Fibroblast of skin of right quadriceps (primary cell): ENCODE results near the gene JPH4.

Experiments used
- DNase-seq: peaks from one replicate; pipeline ENCODE4 v3.0.0-alpha.2; 2013

Gene JPH4

DNA sequence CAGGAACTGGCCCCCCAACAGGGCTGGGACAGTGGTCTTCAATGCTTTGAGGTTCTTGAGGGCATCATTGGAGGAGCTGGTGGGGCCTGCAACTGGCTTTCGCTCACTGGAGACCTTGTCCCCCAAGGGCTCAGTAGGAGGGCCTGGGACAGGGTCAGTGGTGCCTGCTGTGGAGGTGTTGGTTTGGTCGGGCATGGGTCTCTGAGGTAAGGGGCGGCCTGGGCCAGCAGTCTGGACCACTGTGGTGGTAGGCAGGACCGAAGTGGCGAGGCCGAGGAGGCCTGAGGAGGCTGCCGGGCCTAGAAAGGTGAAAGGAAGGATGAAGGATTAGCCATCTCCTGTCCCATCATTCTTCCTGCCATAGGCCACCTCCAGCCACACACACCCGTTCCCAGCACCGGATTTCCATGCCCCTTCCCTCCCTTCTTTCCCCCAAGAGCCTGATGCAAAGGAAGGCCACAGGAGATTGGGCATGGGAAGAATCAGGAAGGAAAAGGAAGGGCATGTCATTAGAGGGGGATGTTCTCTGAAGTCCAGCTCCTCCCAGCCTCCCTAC, 55.9 kb downstream of the JPH4 start:
- DNase-seq: no peak

DNA sequence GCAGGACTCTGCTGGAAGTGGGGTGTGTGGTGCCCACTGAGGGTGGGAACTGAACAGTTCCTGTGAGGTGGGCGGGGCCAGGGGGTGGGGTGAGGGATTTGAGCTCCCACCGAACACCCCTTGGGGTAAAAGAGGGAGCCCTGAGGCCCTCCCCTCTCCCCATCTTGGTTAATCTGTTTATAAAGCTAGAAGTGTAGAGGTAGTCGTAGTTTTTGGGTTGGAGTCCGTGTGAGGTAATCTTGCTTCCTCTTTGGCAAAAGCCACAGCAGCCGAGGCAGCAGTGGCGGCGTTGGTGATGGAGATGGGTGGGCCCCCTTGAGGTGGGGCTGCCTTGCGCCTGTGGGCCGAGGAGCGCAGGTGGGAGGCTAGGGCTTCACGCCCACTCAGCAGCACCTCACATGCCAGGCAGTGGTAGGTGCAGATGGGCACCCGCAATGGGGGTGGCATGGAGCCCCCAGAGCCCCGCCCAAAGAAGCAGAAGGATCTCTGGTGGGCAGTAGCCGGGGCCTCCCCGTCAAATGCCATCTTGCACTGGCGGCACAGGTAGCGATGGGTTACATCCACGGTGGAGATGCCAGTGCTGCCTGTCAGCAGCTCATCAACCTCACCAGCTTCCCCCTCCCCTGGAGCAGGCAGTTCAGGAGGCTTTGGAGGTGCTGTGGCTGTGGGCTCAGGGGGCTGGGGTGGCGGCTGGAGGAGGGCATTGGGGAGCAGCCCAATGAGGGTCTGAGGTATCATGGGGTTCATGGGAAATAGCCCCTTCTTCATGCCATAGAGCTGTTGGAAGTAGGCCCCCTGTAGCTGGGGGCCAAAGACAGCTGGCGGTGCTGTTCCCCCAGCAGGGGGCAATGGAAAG, 56.6 kb downstream of the JPH4 start:
- DNase-seq: no peak

DNA sequence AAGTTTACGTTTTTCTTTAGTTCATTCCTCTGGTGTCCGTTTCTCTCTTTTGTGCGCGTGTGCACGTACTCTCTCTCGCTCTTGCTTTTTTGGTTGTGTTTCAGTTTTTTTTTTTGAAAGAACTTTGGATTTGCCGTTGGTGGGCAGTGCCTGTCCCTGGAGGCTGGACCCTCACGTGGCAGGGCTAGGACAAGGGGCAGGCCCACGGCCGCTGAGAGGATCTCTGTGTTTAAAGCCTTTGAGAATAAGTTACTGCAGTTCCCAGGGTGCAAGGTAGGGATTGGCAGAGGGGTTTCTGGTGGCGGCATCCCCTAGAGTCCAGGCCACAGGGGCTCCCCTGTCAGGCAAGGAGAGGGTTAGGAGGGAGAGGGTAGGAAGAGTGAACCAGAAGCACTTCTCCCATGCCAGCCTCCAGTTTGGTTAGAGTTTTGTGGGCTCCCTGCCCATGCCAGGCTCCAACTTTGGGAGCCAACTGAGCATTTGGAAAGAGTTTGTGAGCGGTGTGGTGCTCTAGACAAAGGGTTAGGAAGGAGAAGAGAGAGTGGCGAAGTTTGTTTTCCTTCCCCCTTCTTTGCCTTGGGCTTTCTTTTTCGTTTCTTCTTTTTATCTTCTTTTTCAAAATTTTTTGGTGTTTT, 57.6 kb downstream of the JPH4 start:
- no peak for DNase-seq

- DNase-seq: no peak
Measured at GRCh38 chr14:23518709-23519108, 59.9 kb downstream of the JPH4 start.
